ENCODE results near the gene ARHGAP6.

Gene ARHGAP6

GRCh38 chrX:11426712-11427452 lies 238.8 kb downstream of the ARHGAP6 start:
- DNase-seq (ENCODE audit: low spot score), result no peak

GRCh38 chrX:11424903-11425674 lies 240.6 kb downstream of the ARHGAP6 start:
- no peak for DNase-seq (ENCODE audit: low spot score)

- no peak for DNase-seq (ENCODE audit: low spot score)
Measured at GRCh38 chrX:11423949-11424348, 241.8 kb downstream of the ARHGAP6 start.

GRCh38 chrX:11423362-11423818 lies 242.3 kb downstream of the ARHGAP6 start:
- DNase-seq (ENCODE audit: low spot score), result peak; percentile 14

DNA sequence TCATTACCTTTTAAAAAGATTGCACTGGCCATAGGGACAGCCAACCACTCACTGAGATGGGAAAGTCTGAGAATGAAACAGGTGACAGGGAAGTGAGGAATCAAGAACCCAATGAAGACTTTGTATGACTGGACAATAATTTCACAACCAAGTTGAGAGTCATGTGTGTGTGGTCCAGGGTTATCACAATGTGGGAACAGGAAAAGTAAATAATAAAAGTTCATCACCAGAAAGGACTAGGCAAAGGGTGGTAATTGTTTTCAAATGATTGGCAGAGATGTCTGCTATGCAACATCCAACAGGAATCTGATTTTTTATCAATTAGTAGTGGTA lies 243.2 kb downstream of the ARHGAP6 start:
- no peak for DNase-seq (ENCODE audit: low spot score)

- no peak for DNase-seq (ENCODE audit: low spot score)
Measured at GRCh38 chrX:11421805-11422524, 243.8 kb downstream of the ARHGAP6 start.

DNA sequence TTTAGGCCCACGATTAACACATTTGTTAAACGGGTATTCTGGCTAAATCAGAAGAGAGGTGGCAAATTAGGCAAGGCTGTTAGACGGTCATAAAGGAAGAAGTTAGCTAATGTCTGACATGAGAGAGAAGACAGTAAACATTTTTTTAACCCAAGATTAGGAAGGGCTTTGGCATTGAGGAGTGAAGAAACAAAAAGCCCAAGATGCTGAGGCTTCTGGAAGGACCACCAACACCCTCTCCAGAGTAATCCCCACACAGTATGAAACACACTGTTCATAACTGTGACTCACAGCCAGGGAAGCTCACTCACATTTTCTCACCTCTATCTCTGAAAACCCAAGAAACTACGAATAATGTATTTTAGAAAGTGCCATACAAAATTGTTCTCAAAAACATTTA lies 244.9 kb downstream of the ARHGAP6 start:
- DNase-seq (ENCODE audit: low spot score), result no peak

DNA sequence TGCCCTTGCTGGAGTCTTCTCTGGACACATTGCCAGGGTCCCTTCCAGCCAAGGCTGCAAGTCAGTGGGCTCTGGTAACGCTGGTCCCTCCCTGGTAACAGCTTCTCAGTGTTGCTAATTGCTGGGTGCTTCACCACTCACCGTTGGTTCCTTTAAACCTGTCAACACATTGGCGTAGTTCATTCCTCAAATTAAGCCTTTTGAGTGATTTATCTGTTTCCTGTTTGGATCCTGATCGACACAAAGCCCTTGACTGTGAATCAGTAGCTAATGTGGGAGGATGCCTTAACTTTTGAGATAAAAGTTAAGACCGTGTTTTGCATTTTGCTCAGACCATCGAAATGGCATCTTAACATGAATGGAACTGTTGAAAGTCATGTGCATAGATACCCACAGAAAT lies 246.6 kb downstream of the ARHGAP6 start:
- no peak for DNase-seq (ENCODE audit: low spot score)

- DNase-seq (ENCODE audit: low spot score), result no peak
Measured at GRCh38 chrX:11416600-11416999, 249.1 kb downstream of the ARHGAP6 start.

DNA sequence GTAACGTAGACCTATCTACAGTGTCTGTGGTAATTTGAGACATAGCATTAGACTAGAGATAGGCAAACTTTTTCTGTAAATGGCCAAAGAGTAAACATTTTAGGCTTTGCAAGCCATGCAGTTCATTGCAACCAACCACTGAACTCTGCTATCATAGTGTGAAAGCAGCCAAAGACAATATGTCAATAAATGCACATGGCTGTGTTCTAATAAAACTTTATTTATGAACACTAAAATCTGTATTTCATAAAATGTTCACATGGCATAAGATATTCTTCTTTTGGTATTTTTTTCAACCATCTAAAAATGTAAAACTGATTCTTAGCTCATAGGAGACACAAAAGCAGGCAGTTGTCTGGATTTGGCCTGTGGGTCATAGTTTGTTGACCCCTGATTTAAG lies 251.6 kb downstream of the ARHGAP6 start:
- DNase-seq (ENCODE audit: low spot score), result no peak

GRCh38 chrX:11412715-11413623 lies 252.8 kb downstream of the ARHGAP6 start:
- DNase-seq (ENCODE audit: low spot score), result no peak

- no peak for DNase-seq (ENCODE audit: low spot score)
Measured at GRCh38 chrX:11409957-11410356, 255.8 kb downstream of the ARHGAP6 start.

GRCh38 chrX:11408783-11409182 lies 256.9 kb downstream of the ARHGAP6 start:
- DNase-seq (ENCODE audit: low spot score), result no peak

DNA sequence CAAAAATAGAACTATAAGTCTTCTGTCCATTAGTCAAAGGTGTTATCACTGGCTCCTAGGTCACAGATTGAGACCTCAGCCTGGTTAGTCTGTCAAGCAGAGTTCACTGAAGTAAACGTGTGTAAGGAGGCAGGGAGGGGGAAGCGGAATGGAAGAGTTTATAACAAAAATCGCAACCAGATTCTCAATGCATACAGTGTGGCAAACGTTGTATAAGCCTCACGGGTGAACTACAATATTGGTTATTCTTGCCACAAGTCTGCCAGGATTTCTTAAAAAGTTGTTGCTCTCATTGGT lies 257.7 kb downstream of the ARHGAP6 start:
- no peak for DNase-seq (ENCODE audit: low spot score)

- no peak for DNase-seq (ENCODE audit: low spot score)
Measured at GRCh38 chrX:11407331-11408108, 258.2 kb downstream of the ARHGAP6 start.

GRCh38 chrX:11406109-11406765 lies 259.5 kb downstream of the ARHGAP6 start:
- no peak for DNase-seq (ENCODE audit: low spot score)

- DNase-seq (ENCODE audit: low spot score), result no peak
Measured at GRCh38 chrX:11403631-11404030, 262.1 kb downstream of the ARHGAP6 start.

GRCh38 chrX:11401966-11402365 lies 263.8 kb downstream of the ARHGAP6 start:
- DNase-seq (ENCODE audit: low spot score), result no peak

DNA sequence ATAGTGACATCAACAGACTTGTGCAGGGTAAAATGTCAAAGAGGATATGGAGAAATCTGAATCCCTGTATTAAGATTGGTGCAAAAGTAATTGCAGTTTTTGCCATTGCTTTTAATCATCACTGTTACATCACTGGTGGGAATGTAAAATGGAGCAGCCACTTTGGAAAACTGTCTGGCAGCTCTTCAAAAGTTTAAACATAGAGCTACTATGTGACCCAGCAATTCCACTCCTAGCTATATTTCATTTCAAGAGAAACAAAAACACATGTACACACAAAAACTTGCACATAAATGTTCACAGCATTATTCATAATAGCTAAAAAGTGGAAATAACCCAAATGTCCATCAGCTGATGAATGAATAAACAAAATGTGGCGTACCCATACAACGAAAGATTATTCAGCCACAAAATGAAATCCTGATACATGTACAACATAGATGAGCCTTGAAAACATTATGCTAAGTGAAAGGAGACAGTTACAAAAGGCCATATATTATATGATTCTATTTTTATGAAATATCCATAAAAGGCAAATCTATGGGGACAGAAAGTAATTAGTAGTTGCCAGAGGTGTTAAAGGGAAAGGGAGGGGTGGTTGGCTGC lies 266.1 kb downstream of the ARHGAP6 start:
- no peak for DNase-seq (ENCODE audit: low spot score)

GRCh38 chrX:11398785-11399184 lies 266.9 kb downstream of the ARHGAP6 start:
- no peak for DNase-seq (ENCODE audit: low spot score)
